Ureter (tissue), 1 donor: ENCODE data around the gene ECT2. TPM values are rescaled to one million over a fixed set of nuclear protein-coding genes. Genes with fewer than 3 reads are reported as not detected.
"Not testable (repeated sequence)": the region's sequence is repeated elsewhere in the genome, so short reads cannot be mapped to it uniquely, and the experiment has no call there.

Experiments used
- DNase-seq: peaks from one replicate; pipeline ENCODE4 v3.0.0-alpha.2; 2020; ENCODE audit warnings: low spot score
- total RNA-seq: library from RNA; stranded (reverse); gene quantifications from one replicate; pipeline ENCODE4 v1.2.4, GENCODE V29; 2023
- donor health status: DM: yes; HTN: yes; CAD: no.

Gene ECT2
- total RNA-seq, 1 donor from 2014 or later = 9.0 TPM

GRCh38 chr3:172813462-172813861, 62.9 kb downstream of the ECT2 start:
- no peak for DNase-seq

GRCh38 chr3:172814738-172815137, 64.2 kb downstream of the ECT2 start:
- DNase-seq = no peak

GRCh38 chr3:172815857-172816256, 65.3 kb downstream of the ECT2 start:
- DNase-seq = no peak

GRCh38 chr3:172816281-172816680, 65.8 kb downstream of the ECT2 start:
- no peak for DNase-seq

- DNase-seq = no peak
Measured at GRCh38 chr3:172816968-172817367, 66.4 kb downstream of the ECT2 start.

GRCh38 chr3:172820492-172820891, 70.0 kb downstream of the ECT2 start:
- DNase-seq = no peak

GRCh38 chr3:172824229-172824628, 73.7 kb downstream of the ECT2 start:
- DNase-seq = no peak

GRCh38 chr3:172827231-172827630, 76.7 kb downstream of the ECT2 start:
- not testable (repeated sequence) for DNase-seq

GRCh38 chr3:172832983-172833382, 82.5 kb downstream of the ECT2 start:
- DNase-seq = no peak

- no peak for DNase-seq
Measured at GRCh38 chr3:172836390-172836997, 86.0 kb downstream of the ECT2 start.

GRCh38 chr3:172839679-172840078, 89.2 kb downstream of the ECT2 start:
- no peak for DNase-seq

- no peak for DNase-seq
Measured at GRCh38 chr3:172840463-172840862, 89.9 kb downstream of the ECT2 start.

- DNase-seq = no peak
Measured at GRCh38 chr3:172840913-172841312, 90.4 kb downstream of the ECT2 start.

- DNase-seq = no peak
Measured at GRCh38 chr3:172844428-172844827, 93.9 kb downstream of the ECT2 start.

GRCh38 chr3:172846103-172846561, 95.6 kb downstream of the ECT2 start:
- DNase-seq = no peak

GRCh38 chr3:172846706-172847105, 96.2 kb downstream of the ECT2 start:
- no peak for DNase-seq

- DNase-seq = no peak
Measured at GRCh38 chr3:172847292-172847691, 96.8 kb downstream of the ECT2 start.

- DNase-seq = no peak
Measured at GRCh38 chr3:172848910-172849309, 98.4 kb downstream of the ECT2 start.

GRCh38 chr3:172853005-172853404, 102.5 kb downstream of the ECT2 start:
- no peak for DNase-seq

- DNase-seq = no peak
Measured at GRCh38 chr3:172853921-172854666, 103.6 kb downstream of the ECT2 start.

- no peak for DNase-seq
Measured at GRCh38 chr3:172855037-172855436, 104.5 kb downstream of the ECT2 start.

- DNase-seq = no peak
Measured at GRCh38 chr3:172856795-172857742, 106.5 kb downstream of the ECT2 start.
